ENCODE measurements around the gene CCL16.

CCL16 gene

DNA sequence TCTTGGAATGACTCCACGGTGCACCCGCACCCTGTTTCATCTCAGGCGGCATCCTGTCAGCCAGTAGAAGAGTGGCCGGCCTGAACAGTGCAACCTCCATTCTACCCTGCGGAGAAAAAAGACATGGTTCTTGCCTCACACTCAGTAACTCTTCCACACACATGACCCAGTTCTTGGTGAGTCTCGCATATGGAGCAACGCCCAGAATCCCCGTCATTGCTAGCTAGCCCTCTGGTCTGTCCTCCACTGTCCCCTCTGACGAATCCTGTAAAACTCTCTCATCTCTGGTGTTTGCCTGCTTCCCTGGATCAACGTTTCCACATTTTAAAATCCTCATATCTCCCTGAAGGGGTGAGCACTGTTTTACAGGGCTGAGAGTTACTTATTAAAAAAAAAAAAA is 46.5 kb downstream of the CCL16 start:
- DNase-seq, result no peak

DNA sequence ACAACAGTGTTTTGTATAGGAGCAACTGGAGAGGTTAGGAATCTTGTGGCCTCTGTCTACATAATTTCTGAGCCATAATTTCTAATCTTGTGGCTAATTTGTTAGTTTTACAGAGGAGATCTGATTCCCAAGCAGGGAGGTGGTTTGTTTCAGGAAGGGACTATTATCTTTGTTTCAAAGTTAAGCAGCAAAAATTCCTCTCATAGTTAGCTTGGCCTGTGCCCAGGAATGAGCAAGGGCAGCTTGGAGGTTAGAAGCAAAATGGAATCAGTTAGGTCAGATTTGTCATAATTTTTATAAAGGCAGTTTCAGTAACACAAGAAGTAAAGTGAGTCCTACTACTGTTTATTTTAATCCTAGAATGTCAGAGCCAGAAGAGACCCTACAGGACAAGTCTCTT is 48.7 kb downstream of the CCL16 start:
- DNase-seq, result no peak

DNA sequence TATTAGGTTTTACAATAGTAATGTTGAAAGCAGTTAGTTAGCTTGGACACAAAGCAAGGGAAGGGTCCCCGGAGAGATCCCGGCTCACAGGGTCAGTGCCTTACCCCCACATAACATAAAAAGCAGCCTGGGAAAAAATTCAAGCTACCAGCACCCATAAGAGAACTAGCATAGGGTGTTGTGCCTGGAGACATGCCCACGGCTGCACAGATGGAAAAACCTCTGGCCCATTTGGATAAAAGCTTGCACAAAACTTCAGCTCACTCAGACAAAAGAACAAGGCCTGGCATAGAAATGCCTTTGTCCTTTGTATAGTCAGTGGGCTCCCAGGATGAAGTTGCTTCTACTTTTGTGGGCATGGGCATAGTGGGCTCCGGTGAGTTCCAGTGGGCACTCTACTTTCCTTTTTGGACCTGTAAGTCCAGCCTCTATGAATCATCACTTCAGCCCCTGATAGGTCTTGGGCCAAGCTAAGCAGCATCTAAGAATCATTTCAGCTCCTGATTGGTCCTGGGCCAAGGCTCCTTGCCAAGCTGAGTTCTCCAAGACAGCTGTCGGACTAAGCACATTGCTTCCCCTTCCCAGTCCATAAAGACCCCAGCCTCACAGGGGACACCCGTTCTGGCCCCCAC is 49.4 kb downstream of the CCL16 start:
- DNase-seq, result no peak

GRCh38 chr17:35930211-35931065 is 50.9 kb downstream of the CCL16 start, which contains the start of gene RDM1:
RDM1 (minus strand) TSS chr17:35930773; CDS start chr17:35930727, 46 bp downstream.
- peak; percentile 77 for DNase-seq

DNA sequence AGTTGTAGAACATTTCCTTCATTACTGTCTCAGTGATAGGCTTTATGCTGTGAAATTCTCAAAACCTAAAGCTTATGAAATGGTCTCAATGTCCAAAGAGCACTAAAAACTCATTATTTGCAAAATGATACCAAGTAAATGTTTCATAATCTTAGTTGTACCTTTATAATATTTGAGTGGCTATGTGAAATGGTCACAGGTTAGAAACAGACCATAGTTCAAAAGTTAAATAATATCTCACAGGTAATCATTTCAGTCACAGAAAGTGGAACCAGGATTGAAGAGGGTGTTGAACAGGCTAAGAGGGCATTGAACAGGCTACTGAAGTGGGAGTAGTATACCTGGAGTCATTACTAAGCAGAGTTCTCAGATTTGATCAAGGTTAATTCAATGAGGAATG is 53.6 kb downstream of the CCL16 start:
- DNase-seq, result no peak
